GM23248 (cell line): ENCODE data around the gene NUP98.

Experiments
- EZH2 ChIP-seq: fragments of 200-600 bp; sonication (generic); IDR thresholded peaks from 2 replicates; pipeline ENCODE4 v1.6.1; 2018; ENCODE audit warnings: antibody characterized with exemption, mild to moderate bottlenecking; ENCODE audit not compliant: insufficient read depth, poor library complexity, severe bottlenecking
- EZH2phosphoT487 ChIP-seq: fragments of 200-600 bp; sonication (generic); IDR thresholded peaks from 2 replicates; pipeline ENCODE4 v1.6.1; 2018; ENCODE audit warnings: antibody characterized with exemption, moderate library complexity, mild to moderate bottlenecking, low read depth; ENCODE audit not compliant: insufficient read depth

DNA sequence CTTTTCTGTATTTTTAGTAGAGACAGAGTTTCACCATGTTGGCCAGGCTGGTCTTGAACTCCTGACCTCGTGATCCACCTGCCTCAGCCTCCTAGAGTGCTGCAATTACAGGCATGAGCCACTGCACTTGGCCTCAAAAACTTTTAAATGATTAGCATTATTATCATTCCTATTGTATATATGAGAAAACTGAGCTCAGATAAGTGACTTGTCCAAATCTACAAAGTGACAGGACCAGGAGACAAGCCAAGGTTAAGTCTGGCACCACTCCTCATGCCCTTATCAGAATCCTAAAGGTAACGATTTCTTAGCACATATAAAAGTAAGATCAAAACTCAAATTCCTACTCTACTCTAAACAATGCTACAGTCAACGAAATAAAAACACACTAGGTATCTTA, 94.0 kb downstream of the NUP98 start:
- TF ChIP-seq EZH2phosphoT487 (no peak), EZH2 (no peak)
